GM23338 (cell line): ENCODE measurements around the gene MRPL18.

Experiments used
- CTCF ChIP-seq, 2 experiments: fragments of 200-600 bp in 1 of 2; sonication (generic) in 1 of 2; conservative IDR thresholded peaks; 2 replicates each; pipeline versions ENCODE4 v1.5.1 to v1.6.1; 2016 to 2017; ENCODE audit warnings: antibody characterized with exemption in 2 of 2, low read depth in 2 of 2, mild to moderate bottlenecking in 2 of 2, moderate library complexity in 1 of 2
- EZH2 ChIP-seq: fragments of 200-600 bp; sonication (generic); IDR thresholded peaks from one replicate; pipeline ENCODE4 v1.8.0; 2017; ENCODE audit warnings: antibody characterized with exemption, mild to moderate bottlenecking, low read depth; ENCODE audit not compliant: unreplicated experiment
- EZH2phosphoT487 ChIP-seq: fragments of 200-600 bp; sonication (generic); IDR thresholded peaks from one replicate; pipeline ENCODE4 v1.8.1; 2018; ENCODE audit warnings: antibody characterized with exemption; ENCODE audit not compliant: unreplicated experiment
- POLR2AphosphoS5 ChIP-seq: IDR thresholded peaks from 2 replicates; pipeline ENCODE4 v1.6.1; 2016; ENCODE audit warnings: antibody characterized with exemption, low read depth
- TF ChIP-seq, protein P1 (sequence below): IDR thresholded peaks from one replicate; pipeline ENCODE4 v1.6.1; 2018; ENCODE audit warnings: antibody characterized with exemption; ENCODE audit not compliant: unreplicated experiment

GRCh38 chr6:159788276-159788675 is 2.0 kb upstream of the MRPL18 start:
- TF ChIP-seq CTCF (conservative IDR thresholded peaks at IDR 0.05; ENCODE audit: low read depth in 2 of 2) = no peak
- no peak for TF ChIP-seq EZH2phosphoT487
- TF ChIP-seq EZH2 = no peak
- no peak for TF ChIP-seq POLR2AphosphoS5
- TF ChIP-seq, protein P1, sequence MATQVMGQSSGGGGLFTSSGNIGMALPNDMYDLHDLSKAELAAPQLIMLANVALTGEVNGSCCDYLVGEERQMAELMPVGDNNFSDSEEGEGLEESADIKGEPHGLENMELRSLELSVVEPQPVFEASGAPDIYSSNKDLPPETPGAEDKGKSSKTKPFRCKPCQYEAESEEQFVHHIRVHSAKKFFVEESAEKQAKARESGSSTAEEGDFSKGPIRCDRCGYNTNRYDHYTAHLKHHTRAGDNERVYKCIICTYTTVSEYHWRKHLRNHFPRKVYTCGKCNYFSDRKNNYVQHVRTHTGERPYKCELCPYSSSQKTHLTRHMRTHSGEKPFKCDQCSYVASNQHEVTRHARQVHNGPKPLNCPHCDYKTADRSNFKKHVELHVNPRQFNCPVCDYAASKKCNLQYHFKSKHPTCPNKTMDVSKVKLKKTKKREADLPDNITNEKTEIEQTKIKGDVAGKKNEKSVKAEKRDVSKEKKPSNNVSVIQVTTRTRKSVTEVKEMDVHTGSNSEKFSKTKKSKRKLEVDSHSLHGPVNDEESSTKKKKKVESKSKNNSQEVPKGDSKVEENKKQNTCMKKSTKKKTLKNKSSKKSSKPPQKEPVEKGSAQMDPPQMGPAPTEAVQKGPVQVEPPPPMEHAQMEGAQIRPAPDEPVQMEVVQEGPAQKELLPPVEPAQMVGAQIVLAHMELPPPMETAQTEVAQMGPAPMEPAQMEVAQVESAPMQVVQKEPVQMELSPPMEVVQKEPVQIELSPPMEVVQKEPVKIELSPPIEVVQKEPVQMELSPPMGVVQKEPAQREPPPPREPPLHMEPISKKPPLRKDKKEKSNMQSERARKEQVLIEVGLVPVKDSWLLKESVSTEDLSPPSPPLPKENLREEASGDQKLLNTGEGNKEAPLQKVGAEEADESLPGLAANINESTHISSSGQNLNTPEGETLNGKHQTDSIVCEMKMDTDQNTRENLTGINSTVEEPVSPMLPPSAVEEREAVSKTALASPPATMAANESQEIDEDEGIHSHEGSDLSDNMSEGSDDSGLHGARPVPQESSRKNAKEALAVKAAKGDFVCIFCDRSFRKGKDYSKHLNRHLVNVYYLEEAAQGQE = no peak
